Thyroid gland (tissue), 4 donors: ENCODE data around the gene INTS3. TPM values are rescaled to one million over a fixed set of nuclear protein-coding genes. Genes with fewer than 3 reads are reported as not detected.
A peak's percentile ranks its signal among the peaks of the same experiment; 100 is the strongest.

Experiments
- DNase-seq, 2 donors: peaks; one replicate each; pipeline ENCODE4 v3.0.0-alpha.2; 2019
- H3K27ac ChIP-seq, 3 donors: fragments of 200-600 bp; sonication (generic); 1 replicate in 2 of 3; 2 replicates in 1 of 3; pipeline ENCODE4 v1.5.1; 2016 to 2019; ENCODE audit warnings: mild to moderate bottlenecking in 1 of 3, moderate library complexity in 1 of 3
- H3K27me3 ChIP-seq: fragments of 200-600 bp; sonication (generic); one replicate; pipeline ENCODE4 v1.5.1; 2019
- H3K36me3 ChIP-seq, 2 donors: fragments of 200-600 bp; sonication (generic); one replicate each; pipeline ENCODE4 v1.5.1; 2016 to 2019
- H3K4me1 ChIP-seq, 2 donors: fragments of 200-600 bp; sonication (generic); one replicate each; pipeline ENCODE4 v1.5.1; 2017 to 2019
- H3K4me3 ChIP-seq, 3 donors: fragments of 200-600 bp; sonication (generic); replicated peaks in 1 of 3; 1 replicate in 2 of 3; 2 replicates in 1 of 3; pipeline ENCODE4 v1.5.1; 2016; ENCODE audit warnings: mild to moderate bottlenecking in 1 of 3
- H3K9me3 ChIP-seq: fragments of 200-600 bp; sonication (generic); one replicate; pipeline ENCODE4 v1.5.1; 2017
- CTCF ChIP-seq, 6 experiments: fragments of 200-600 bp in 3 of 6; fragments of 450-650 bp in 3 of 6; sonication (generic) in 3 of 6; IDR thresholded peaks; one replicate each; pipeline ENCODE4 v1.5.1; 2016 to 2019; ENCODE audit warnings: antibody characterized with exemption in 6 of 6, mild to moderate bottlenecking in 2 of 6, inconsistent platforms in 1 of 6, moderate library complexity in 1 of 6
- POLR2A ChIP-seq, 2 donors: fragments of 450-650 bp; IDR thresholded peaks; one replicate each; pipeline ENCODE4 v1.6.1; 2017; ENCODE audit warnings: antibody characterized with exemption in 2 of 2, mild to moderate bottlenecking in 2 of 2, moderate library complexity in 1 of 2
- WGBS, 2 donors: methylation state at CpG; one replicate each; pipeline ENCODE4 v1.1.5; 2017; 5-methylcytosine and 5-hydroxymethylcytosine counted together
- intact Hi-C: fragments of 100-400 bp; cut with DNase I; formaldehyde crosslinking; loops from one replicate; pipeline ENCODE4 v1.15.1; 2023
- total RNA-seq, 4 donors: library from RNA; depleted of rRNA; stranded (reverse); fragments of >200 nt; gene quantifications; one replicate each; pipeline ENCODE4 v1.2.3, GENCODE V29; 2016

Gene INTS3
- total RNA-seq, 4 donors from 2014 or later, result 50.0 to 60.9 (median 56.3) TPM

- Histone ChIP-seq H3K27me3 (no peaks in the 10 kb centered on the region), H3K27ac (peak overlapping the region in 2 of 3 donors; percentile 56 to 61), H3K36me3 (no peaks in the 10 kb centered on the region), H3K4me3 (peak overlapping the region in 1 of 3 donors; percentile 51), H3K9me3 (no peaks in the 10 kb centered on the region), H3K4me1 (peaks cover 18 to 22% of the 10 kb centered on the region in 2 donors)
- WGBS, 2 donors, result 24 to 31% methylated on average over 10 of the region's 10 CpGs
- TF ChIP-seq POLR2A (IDR thresholded peaks at IDR 0.05) (no peak), CTCF (IDR thresholded peaks at IDR 0.05) (no peak)
- intact Hi-C loops, result no loop called here
- no peak for DNase-seq
These were observed 47.8 kb upstream of the INTS3 start for GRCh38 chr1:153680120-153680403.

- H3K9me3 ChIP-seq, result no peaks in the 10 kb centered on the region
- no peak overlapping the region for H3K27ac ChIP-seq
- no peak overlapping the region for H3K4me3 ChIP-seq
- 80 to 91% methylated on average over 6 to 7 of the region's 7 CpGs for WGBS, 2 donors
- DNase-seq, result no peak
- intact Hi-C loops, result no loop called here
- no peaks in the 10 kb centered on the region for H3K36me3 ChIP-seq
- TF ChIP-seq POLR2A (IDR thresholded peaks at IDR 0.05) (no peak), CTCF (IDR thresholded peaks at IDR 0.05) (no peak)
- H3K27me3 ChIP-seq, result no peaks in the 10 kb centered on the region
- H3K4me1 ChIP-seq, result peaks cover 18 to 22% of the 10 kb centered on the region in 2 donors
These were observed 45.1 kb upstream of the INTS3 start for GRCh38 chr1:153682730-153683129.

GRCh38 chr1:153683854-153684253 lies 44.0 kb upstream of the INTS3 start:
- H3K4me1 ChIP-seq, result peaks cover 6 to 10% of the 10 kb centered on the region in 2 donors
- WGBS, 2 donors, result 83 to 89% methylated on average over 5 of the region's 5 CpGs
- DNase-seq, result no peak
- intact Hi-C loops, result no loop called here
- H3K27ac ChIP-seq, result no peak overlapping the region
- no peaks in the 10 kb centered on the region for H3K36me3 ChIP-seq
- no peaks in the 10 kb centered on the region for H3K27me3 ChIP-seq
- H3K9me3 ChIP-seq, result no peaks in the 10 kb centered on the region
- TF ChIP-seq POLR2A (IDR thresholded peaks at IDR 0.05) (no peak), CTCF (IDR thresholded peaks at IDR 0.05) (no peak)
- H3K4me3 ChIP-seq, result no peak overlapping the region

- Histone ChIP-seq H3K27ac (no peak overlapping the region), H3K9me3 (no peaks in the 10 kb centered on the region), H3K36me3 (no peaks in the 10 kb centered on the region), H3K27me3 (no peaks in the 10 kb centered on the region), H3K4me1 (peaks cover 0 to under 1% of the 10 kb centered on the region in 2 donors), H3K4me3 (no peak overlapping the region)
- intact Hi-C loops, result no loop called here
- TF ChIP-seq POLR2A (IDR thresholded peaks at IDR 0.05) (no peak), CTCF (IDR thresholded peaks at IDR 0.05) (no peak)
- no peak for DNase-seq
- 87 to 92% methylated on average over 12 of the region's 12 CpGs for WGBS, 2 donors
These were observed 43.0 kb upstream of the INTS3 start for GRCh38 chr1:153684892-153685291.

GRCh38 chr1:153685544-153686340 lies 42.1 kb upstream of the INTS3 start:
- no peaks in the 10 kb centered on the region for H3K9me3 ChIP-seq
- H3K27me3 ChIP-seq, result no peaks in the 10 kb centered on the region
- no peak overlapping the region for H3K4me3 ChIP-seq
- intact Hi-C loops, result no loop called here
- DNase-seq, result no peak
- 73 to 75% methylated on average over 11 of the region's 11 CpGs for WGBS, 2 donors
- H3K27ac ChIP-seq, result no peak overlapping the region
- TF ChIP-seq CTCF (IDR thresholded peaks at IDR 0.05) (no peak), POLR2A (IDR thresholded peaks at IDR 0.05) (no peak)
- H3K4me1 ChIP-seq, result no peaks in the 10 kb centered on the region
- H3K36me3 ChIP-seq, result no peaks in the 10 kb centered on the region
